NCI-H748 (cell line): ENCODE results near the gene GPR27.

Experiments used
- DNase-seq: peaks from one replicate; lab custom pipeline; 2025; ENCODE audit not compliant: unreplicated experiment; lab: John Stamatoyannopoulos, UW

Gene GPR27, protein sequence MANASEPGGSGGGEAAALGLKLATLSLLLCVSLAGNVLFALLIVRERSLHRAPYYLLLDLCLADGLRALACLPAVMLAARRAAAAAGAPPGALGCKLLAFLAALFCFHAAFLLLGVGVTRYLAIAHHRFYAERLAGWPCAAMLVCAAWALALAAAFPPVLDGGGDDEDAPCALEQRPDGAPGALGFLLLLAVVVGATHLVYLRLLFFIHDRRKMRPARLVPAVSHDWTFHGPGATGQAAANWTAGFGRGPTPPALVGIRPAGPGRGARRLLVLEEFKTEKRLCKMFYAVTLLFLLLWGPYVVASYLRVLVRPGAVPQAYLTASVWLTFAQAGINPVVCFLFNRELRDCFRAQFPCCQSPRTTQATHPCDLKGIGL

DNA sequence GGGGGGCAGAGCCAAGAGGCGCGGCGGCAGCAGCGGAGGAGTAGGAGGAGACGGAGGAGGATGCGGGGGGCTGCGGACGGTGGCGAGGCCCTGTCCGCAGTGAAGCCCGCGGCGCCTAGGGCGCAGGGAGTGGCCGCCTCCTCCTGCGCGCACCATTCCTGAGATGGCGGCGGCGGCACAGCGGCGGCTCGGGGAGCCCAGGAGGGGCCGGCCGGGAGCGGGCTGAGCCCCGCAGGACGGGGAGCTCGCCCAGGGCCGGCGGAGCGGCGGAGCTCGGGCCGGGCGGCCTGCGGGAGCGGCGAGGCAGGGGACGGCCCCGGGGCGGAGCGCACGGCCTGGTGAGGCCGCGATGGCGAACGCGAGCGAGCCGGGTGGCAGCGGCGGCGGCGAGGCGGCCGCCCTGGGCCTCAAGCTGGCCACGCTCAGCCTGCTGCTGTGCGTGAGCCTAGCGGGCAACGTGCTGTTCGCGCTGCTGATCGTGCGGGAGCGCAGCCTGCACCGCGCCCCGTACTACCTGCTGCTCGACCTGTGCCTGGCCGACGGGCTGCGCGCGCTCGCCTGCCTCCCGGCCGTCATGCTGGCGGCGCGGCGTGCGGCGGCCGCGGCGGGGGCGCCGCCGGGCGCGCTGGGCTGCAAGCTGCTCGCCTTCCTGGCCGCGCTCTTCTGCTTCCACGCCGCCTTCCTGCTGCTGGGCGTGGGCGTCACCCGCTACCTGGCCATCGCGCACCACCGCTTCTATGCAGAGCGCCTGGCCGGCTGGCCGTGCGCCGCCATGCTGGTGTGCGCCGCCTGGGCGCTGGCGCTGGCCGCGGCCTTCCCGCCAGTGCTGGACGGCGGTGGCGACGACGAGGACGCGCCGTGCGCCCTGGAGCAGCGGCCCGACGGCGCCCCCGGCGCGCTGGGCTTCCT is at the start of gene GPR27:
Gene GPR27, plus strand, starts transcription at position 155 of the 909 bp plus-strand sequence. Its CDS starts 195 bp downstream, at position 350.
- peak; percentile 67 for DNase-seq

GRCh38 chr3:71704915-71705314 is 48.7 kb upstream of the GPR27 start:
- DNase-seq = no peak

DNA sequence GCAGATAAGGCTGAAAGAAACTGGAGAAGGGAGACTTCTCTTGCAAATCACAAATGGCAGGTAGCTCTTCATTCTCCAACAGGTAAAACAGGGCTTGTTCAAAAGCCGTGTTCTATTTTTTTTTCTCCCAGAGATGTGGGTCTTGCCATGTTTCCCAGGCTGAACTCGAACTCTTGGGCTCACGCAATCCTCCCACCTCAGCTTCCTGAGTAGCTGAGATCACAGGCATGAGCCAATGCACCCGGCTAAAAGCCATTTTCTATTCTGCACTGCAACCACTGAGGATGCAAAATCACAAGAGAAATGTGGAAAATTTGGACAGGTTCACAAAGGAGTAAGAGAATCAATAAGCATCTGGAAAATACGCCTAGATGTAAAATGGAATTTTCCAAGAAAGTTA is 48.0 kb upstream of the GPR27 start:
- DNase-seq = no peak

- DNase-seq = no peak
Observed at GRCh38 chr3:71707595-71707994, 46.1 kb upstream of the GPR27 start.

GRCh38 chr3:71708476-71709105 is 45.1 kb upstream of the GPR27 start:
- DNase-seq = no peak

DNA sequence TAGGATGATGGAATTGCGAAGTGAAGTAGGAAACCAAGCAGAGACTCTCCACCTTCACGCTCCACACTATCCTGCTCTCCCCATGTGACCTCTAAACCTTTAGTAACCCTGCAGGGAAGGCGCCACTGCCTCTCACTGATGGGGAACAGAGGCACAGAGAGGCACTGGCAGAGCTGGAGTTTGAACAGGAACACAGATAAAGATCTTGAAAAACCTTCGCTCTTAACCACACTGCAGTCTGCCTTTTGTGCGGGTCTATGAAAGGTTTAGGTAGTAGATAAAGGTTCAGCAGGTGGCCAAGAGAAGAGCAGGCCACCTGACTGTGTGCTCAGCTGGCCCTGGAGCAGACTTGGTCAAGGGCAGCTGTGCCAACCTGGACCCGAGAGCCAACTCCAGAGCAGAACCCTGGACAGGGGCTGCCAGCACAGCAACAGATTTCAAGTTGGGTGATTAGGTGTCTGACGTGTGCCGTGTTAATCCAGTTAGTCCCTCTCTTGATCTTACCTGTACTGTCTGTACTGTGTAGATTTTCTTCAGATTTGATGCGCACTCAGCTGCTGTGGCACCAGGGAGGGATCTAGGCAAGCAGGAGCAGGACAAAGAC is 43.6 kb upstream of the GPR27 start:
- DNase-seq = no peak

- DNase-seq = peak; percentile 68
Observed at GRCh38 chr3:71710906-71711494, 42.7 kb upstream of the GPR27 start.

- peak; percentile 92 for DNase-seq
Observed at GRCh38 chr3:71713041-71713440, 40.6 kb upstream of the GPR27 start.

- DNase-seq = no peak
Observed at GRCh38 chr3:71714595-71714994, 39.1 kb upstream of the GPR27 start.

DNA sequence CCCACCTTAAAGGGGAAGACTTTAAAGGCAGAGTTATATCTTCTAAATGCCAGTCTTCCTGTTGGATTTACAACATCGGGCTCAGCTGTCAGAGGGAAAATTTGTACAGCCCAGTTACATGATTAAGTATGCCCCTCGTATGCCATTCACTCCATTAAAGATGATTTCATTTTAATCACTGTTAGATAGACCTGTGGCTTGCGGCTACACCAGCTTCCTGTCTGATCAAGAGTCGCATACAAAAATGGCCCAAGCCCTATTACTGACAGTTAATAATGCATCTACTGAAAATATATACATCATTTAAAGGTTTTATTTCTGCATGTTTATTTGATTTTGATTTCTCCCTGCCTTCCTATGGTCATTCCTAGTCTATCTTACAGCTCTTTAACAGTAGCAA is 35.6 kb upstream of the GPR27 start:
- DNase-seq = no peak

DNA sequence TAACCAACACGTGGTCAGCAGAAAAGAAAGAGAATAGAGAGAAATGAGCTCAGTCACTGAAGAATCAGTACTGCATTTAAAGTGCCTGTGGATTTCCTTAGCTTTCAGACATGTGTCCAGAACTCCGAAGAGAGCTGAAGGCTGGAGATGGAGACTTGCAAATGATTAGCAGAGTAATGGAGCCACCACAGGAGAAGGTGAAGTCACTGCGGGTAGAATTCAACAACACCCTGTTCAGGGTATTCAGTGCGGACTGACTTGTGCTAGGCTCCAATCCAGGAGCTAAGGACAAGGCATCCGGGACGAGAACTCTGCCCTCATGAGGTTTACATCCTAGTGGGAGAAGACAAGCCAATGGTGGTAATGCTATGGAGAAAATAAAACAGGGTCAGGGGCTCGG is 32.7 kb upstream of the GPR27 start:
- no peak for DNase-seq

- DNase-seq = no peak
Observed at GRCh38 chr3:71721651-71722157, 32.0 kb upstream of the GPR27 start.

- no peak for DNase-seq
Observed at GRCh38 chr3:71722693-71723092, 31.0 kb upstream of the GPR27 start.

DNA sequence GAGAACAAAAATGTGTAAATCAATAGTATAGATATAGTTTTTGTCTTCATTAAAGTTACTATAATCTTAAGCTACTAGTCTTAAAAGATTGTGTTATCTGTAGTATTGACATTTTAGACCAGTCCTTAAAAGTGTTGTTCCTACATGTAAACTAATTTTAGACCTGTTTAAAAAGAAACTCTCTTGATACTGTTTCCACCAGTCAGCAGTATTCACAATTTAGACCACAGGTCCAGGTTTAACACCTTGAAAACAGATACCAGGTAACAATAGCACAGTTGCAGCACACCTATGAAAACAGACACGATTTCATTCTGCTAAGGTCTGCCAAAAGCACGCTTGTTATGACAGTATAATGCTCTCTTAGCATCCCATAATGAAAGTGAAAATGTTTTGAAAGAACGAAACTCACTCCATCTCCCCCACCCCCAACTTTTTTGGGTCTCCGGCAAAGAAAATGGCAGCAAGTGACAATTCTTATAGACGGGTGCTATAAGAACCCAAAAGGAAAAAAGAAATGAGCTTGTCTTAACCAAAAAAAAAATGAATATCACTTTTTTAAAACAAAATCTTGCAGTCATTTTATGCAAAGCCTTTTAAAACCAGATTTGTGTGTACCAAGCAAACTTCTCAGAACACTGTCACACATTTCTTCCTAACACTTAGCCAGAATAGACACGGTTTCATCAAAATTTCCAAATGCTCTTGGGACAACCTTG is 30.0 kb upstream of the GPR27 start:
- DNase-seq = peak; percentile 19

GRCh38 chr3:71724171-71724453 is 29.5 kb upstream of the GPR27 start:
- DNase-seq = no peak

GRCh38 chr3:71724584-71725270 is 28.9 kb upstream of the GPR27 start:
- peak; percentile 72 for DNase-seq

DNA sequence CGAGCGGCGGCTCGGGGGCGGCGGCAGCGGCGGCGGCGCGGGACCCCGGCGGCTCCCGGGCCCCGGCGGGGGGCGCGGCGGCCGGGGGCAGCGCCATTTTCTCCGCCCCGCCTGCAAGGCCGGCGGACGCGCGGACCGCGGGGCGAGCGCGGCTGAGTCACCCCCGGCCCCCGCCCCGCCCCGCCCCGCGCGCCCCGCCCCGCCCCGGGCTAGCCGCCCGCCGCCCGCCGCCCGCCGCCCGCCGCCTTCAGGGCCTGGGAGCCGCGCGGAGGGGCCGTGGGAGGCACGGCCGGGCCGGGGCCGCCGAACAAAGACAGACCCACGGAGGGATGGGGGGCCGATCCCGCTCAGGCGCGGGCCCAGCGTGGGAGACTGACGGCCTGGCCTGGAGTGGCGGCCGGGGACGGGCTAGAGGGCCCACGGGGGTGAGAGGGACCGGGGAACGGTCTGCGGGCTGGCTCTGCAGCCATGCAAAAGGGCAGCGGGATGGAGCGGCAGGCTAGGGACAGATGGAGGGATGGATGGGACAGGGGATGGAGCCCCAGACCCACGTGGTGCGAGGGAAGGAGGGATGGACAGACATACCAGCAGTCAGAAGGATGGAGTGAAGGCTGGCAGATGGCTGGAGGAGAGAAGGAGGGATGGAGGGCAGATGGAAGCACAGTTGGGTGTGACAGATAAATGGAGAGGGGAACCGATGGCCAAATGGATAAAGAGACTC is 28.2 kb upstream of the GPR27 start, which contains the start of gene EIF4E3:
Gene EIF4E3, minus strand, starts transcription at position 132 of the 721 bp plus-strand sequence. Its CDS starts 35 bp downstream, at position 97.
- DNase-seq = peak; percentile 55

- DNase-seq = no peak
Observed at GRCh38 chr3:71726146-71726545, 27.5 kb upstream of the GPR27 start.
